Measurements from ENCODE around the gene ASB18.

Gene ASB18

GRCh38 chr2:236162882-236163470, 101.2 kb downstream of the ASB18 start:
- DNase-seq: no peak

GRCh38 chr2:236162031-236162845, 102.0 kb downstream of the ASB18 start:
- no peak for DNase-seq

GRCh38 chr2:236161531-236161930, 102.7 kb downstream of the ASB18 start:
- no peak for DNase-seq

GRCh38 chr2:236161082-236161462, 103.1 kb downstream of the ASB18 start:
- no peak for DNase-seq

GRCh38 chr2:236160366-236161081, 103.7 kb downstream of the ASB18 start:
- DNase-seq: no peak

GRCh38 chr2:236159778-236160170, 104.4 kb downstream of the ASB18 start:
- DNase-seq: no peak

- DNase-seq: no peak
Observed at GRCh38 chr2:236158969-236159777, 105.0 kb downstream of the ASB18 start.

- DNase-seq: no peak
Observed at GRCh38 chr2:236157815-236158498, 106.2 kb downstream of the ASB18 start.

GRCh38 chr2:236157366-236157765, 106.8 kb downstream of the ASB18 start:
- DNase-seq: no peak

GRCh38 chr2:236156860-236157194, 107.4 kb downstream of the ASB18 start:
- no peak for DNase-seq

GRCh38 chr2:236156095-236156859, 107.9 kb downstream of the ASB18 start:
- no peak for DNase-seq

GRCh38 chr2:236155406-236155805, 108.8 kb downstream of the ASB18 start:
- DNase-seq: no peak

- no peak for DNase-seq
Observed at GRCh38 chr2:236146436-236146835, 117.8 kb downstream of the ASB18 start.

GRCh38 chr2:236143811-236144210, 120.4 kb downstream of the ASB18 start:
- DNase-seq: no peak
